ENCODE measurements around the gene PADI2.
"Not testable (repeated sequence)": the region's sequence is repeated elsewhere in the genome, so short reads cannot be mapped to it uniquely, and the experiment has no call there.

Gene PADI2

GRCh38 chr1:17080085-17080759, 39.0 kb downstream of the PADI2 start:
- no peak for DNase-seq

- no peak for DNase-seq
These were observed 40.0 kb downstream of the PADI2 start for GRCh38 chr1:17078991-17079868.

GRCh38 chr1:17075470-17076255, 43.6 kb downstream of the PADI2 start:
- DNase-seq: no peak

- no peak for DNase-seq
These were observed 47.5 kb downstream of the PADI2 start for GRCh38 chr1:17071794-17072193.

- no peak for DNase-seq
These were observed 49.1 kb downstream of the PADI2 start for GRCh38 chr1:17070163-17070525.

GRCh38 chr1:17069452-17070162, 49.6 kb downstream of the PADI2 start:
- DNase-seq: no peak

GRCh38 chr1:17068789-17069188, 50.5 kb downstream of the PADI2 start:
- DNase-seq: no peak

GRCh38 chr1:17067465-17068240, 51.6 kb downstream of the PADI2 start:
- no peak for DNase-seq

- DNase-seq: no peak
These were observed 52.2 kb downstream of the PADI2 start for GRCh38 chr1:17067069-17067426.

GRCh38 chr1:17066361-17067068, 52.7 kb downstream of the PADI2 start:
- no peak for DNase-seq

- DNase-seq: no peak
These were observed 53.6 kb downstream of the PADI2 start for GRCh38 chr1:17065666-17066065.

- DNase-seq: not testable (repeated sequence)
These were observed 56.5 kb downstream of the PADI2 start for GRCh38 chr1:17062751-17063150.

- no peak for DNase-seq
These were observed 57.4 kb downstream of the PADI2 start for GRCh38 chr1:17061892-17062291.

- no peak for DNase-seq
These were observed 57.8 kb downstream of the PADI2 start for GRCh38 chr1:17061486-17061885.

GRCh38 chr1:17060306-17060749, 58.9 kb downstream of the PADI2 start:
- no peak for DNase-seq

- DNase-seq: no peak
These were observed 59.6 kb downstream of the PADI2 start for GRCh38 chr1:17059391-17060305.

GRCh38 chr1:17056551-17056950, 62.7 kb downstream of the PADI2 start:
- no peak for DNase-seq

- no peak for DNase-seq
These were observed 63.5 kb downstream of the PADI2 start for GRCh38 chr1:17055801-17056200.

- DNase-seq: peak; percentile 83
These were observed 65.4 kb downstream of the PADI2 start, which contains the start of gene SDHB for GRCh38 chr1:17053685-17054410. Gene SDHB, minus strand, starts transcription at chr1:17054032. Its CDS starts 13 bp downstream, at chr1:17054019.
